ENCODE data around the gene SOX11.

Gene SOX11

GRCh38 chr2:5692561-5693286 is 540 bp downstream of the SOX11 start:
- no peak for DNase-seq

- no peak for DNase-seq
Observed at GRCh38 chr2:5693287-5694201, 1.4 kb downstream of the SOX11 start.

- DNase-seq: no peak
Observed at GRCh38 chr2:5694306-5694705, 2.1 kb downstream of the SOX11 start.

- DNase-seq: no peak
Observed at GRCh38 chr2:5695654-5696403, 3.6 kb downstream of the SOX11 start.

GRCh38 chr2:5696404-5696944 is 4.3 kb downstream of the SOX11 start:
- no peak for DNase-seq

GRCh38 chr2:5696945-5697521 is 4.8 kb downstream of the SOX11 start:
- DNase-seq: no peak

- DNase-seq: no peak
Observed at GRCh38 chr2:5697562-5697961, 5.4 kb downstream of the SOX11 start.

- DNase-seq: no peak
Observed at GRCh38 chr2:5698134-5698533, 6.0 kb downstream of the SOX11 start.

- DNase-seq: no peak
Observed at GRCh38 chr2:5699963-5700362, 7.8 kb downstream of the SOX11 start.

- no peak for DNase-seq
Observed at GRCh38 chr2:5700551-5700950, 8.4 kb downstream of the SOX11 start.

- DNase-seq: no peak
Observed at GRCh38 chr2:5701266-5701665, 9.1 kb downstream of the SOX11 start.

GRCh38 chr2:5703166-5703565 is 11.0 kb downstream of the SOX11 start:
- DNase-seq: no peak

- no peak for DNase-seq
Observed at GRCh38 chr2:5705490-5705889, 13.3 kb downstream of the SOX11 start.

- no peak for DNase-seq
Observed at GRCh38 chr2:5706717-5707455, 14.7 kb downstream of the SOX11 start.

- no peak for DNase-seq
Observed at GRCh38 chr2:5710615-5711014, 18.4 kb downstream of the SOX11 start.

- no peak for DNase-seq
Observed at GRCh38 chr2:5713101-5713500, 20.9 kb downstream of the SOX11 start.

GRCh38 chr2:5719629-5720334 is 27.6 kb downstream of the SOX11 start:
- no peak for DNase-seq

- no peak for DNase-seq
Observed at GRCh38 chr2:5720426-5720825, 28.2 kb downstream of the SOX11 start.

GRCh38 chr2:5722236-5722635 is 30.1 kb downstream of the SOX11 start:
- no peak for DNase-seq

GRCh38 chr2:5723791-5724735 is 31.9 kb downstream of the SOX11 start:
- no peak for DNase-seq

All from CD4-positive, alpha-beta T cell treated with Interferon gamma for 1 hour (primary cell).